Measurements from ENCODE around the gene DENND2C. TPM values are rescaled to one million over a fixed set of nuclear protein-coding genes. Genes with fewer than 3 reads are reported as not detected.
"Not testable (repeated sequence)": the region's sequence is repeated elsewhere in the genome, so short reads cannot be mapped to it uniquely, and the experiment has no call there.

Gene DENND2C
- total RNA-seq, 2 experiments from 2014 or later = 0.50 to 0.91 TPM

- Mint-ChIP-seq H3K27me3 (peaks cover 9% of the 10 kb centered on the region), H3K4me3 (no peak overlapping the region), H3K9me3 (no peaks in the 10 kb centered on the region), H3K27ac (no peak overlapping the region), H3K4me1 (no peaks in the 10 kb centered on the region), H3K36me3 (no peaks in the 10 kb centered on the region)
- no peak for DNase-seq
Measured at GRCh38 chr1:114595602-114596001, 74.2 kb downstream of the DENND2C start.

- no peaks in the 10 kb centered on the region for H3K4me1 Mint-ChIP-seq
- DNase-seq = no peak
- H3K27ac Mint-ChIP-seq = no peak overlapping the region
- H3K9me3 Mint-ChIP-seq = no peaks in the 10 kb centered on the region
- peaks cover 9% of the 10 kb centered on the region for H3K27me3 Mint-ChIP-seq
- H3K4me3 Mint-ChIP-seq = no peak overlapping the region
- H3K36me3 Mint-ChIP-seq = no peaks in the 10 kb centered on the region
Measured at GRCh38 chr1:114594046-114594445, 75.8 kb downstream of the DENND2C start.

- Mint-ChIP-seq H3K9me3 (no peaks in the 10 kb centered on the region), H3K27me3 (peaks cover 3% of the 10 kb centered on the region), H3K4me1 (no peaks in the 10 kb centered on the region), H3K27ac (no peak overlapping the region), H3K36me3 (no peaks in the 10 kb centered on the region), H3K4me3 (no peak overlapping the region)
- no peak for DNase-seq
Measured at GRCh38 chr1:114589122-114589521, 80.7 kb downstream of the DENND2C start.

- H3K4me1 Mint-ChIP-seq = no peaks in the 10 kb centered on the region
- no peak overlapping the region for H3K4me3 Mint-ChIP-seq
- no peak overlapping the region for H3K27ac Mint-ChIP-seq
- peaks cover 3% of the 10 kb centered on the region for H3K27me3 Mint-ChIP-seq
- no peaks in the 10 kb centered on the region for H3K9me3 Mint-ChIP-seq
- no peak for DNase-seq
- H3K36me3 Mint-ChIP-seq = peaks cover 2% of the 10 kb centered on the region
Measured at GRCh38 chr1:114588196-114588689, 81.6 kb downstream of the DENND2C start.

DNA sequence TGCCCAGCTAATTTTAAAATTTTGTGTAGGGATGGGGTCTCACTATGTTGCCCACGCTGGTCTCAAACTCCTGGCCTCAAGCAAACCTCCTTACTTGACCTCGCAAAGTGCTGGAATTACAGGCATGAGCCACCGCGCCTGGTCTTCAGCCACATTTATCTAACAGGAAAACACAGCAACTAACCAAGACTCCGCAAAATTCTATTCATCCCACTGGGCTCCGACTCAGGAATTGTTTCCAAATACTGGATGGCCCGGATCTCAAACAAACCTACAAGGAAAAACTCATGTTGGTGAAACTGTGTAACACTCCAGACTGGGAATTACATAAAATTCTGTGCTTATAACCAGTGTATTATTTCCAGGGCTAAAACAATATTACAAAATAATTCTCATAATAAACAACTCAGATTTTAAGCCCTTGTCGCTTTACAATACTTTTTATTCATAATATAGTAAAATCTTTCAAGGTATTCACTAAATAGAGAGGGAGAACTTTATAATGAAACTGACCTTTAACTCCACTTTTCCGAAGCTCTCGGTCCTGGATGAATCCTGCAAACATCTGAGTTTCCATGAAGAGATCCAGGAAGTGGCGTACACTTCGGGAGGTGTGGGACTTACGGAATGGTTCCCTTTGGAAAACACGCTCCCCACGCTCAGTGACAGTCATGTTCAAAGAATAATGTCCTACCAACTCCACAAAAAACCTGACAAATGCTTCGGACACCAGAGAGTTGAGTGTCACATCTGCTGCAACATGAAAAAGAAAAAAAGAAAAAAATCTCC is 82.5 kb downstream of the DENND2C start:
- Mint-ChIP-seq H3K27me3 (peaks cover 3% of the 10 kb centered on the region), H3K9me3 (no peaks in the 10 kb centered on the region)

DNA sequence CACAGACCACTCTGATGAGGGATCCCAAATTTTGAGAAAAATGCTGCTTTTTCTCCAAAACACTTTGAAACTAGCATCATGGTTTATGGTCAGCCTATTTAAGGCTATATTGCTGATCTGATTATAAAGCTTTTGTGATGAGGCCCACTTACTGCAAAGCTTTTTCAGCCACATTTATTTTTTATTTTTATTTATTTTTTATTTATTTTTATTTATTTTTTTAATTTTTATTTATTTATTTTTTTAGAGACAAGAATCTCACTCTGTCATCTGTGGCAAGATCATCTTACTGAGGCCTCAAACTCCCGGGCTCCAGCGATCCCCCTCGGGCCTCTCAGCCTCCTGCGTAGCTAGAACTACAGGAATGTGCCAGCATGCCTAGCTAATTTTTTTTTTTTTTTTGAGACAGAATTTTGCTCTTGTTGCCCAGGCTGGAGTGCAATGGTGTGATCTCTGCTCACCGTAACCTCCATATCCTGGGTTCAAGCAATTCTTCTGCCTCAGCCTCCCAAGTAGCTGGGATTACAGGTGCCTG is 83.3 kb downstream of the DENND2C start:
- Mint-ChIP-seq H3K9me3 (no peaks in the 10 kb centered on the region), H3K4me1 (peaks cover 7% of the 10 kb centered on the region), H3K27ac (no peak overlapping the region), H3K27me3 (peaks cover 3% of the 10 kb centered on the region), H3K36me3 (peaks cover 4% of the 10 kb centered on the region), H3K4me3 (no peak overlapping the region)
- DNase-seq = no peak

More for the DNA sequence above, 82.5 kb downstream of the DENND2C start:
- Mint-ChIP-seq H3K27ac (no peak overlapping the region), H3K36me3 (peaks cover 4% of the 10 kb centered on the region), H3K4me3 (no peak overlapping the region), H3K4me1 (no peaks in the 10 kb centered on the region)
- no peak for DNase-seq

- no peak for DNase-seq
- no peak overlapping the region for H3K27ac Mint-ChIP-seq
- no peak overlapping the region for H3K4me3 Mint-ChIP-seq
- H3K27me3 Mint-ChIP-seq = no peaks in the 10 kb centered on the region
- peaks cover 4% of the 10 kb centered on the region for H3K36me3 Mint-ChIP-seq
- H3K4me1 Mint-ChIP-seq = peaks cover 7% of the 10 kb centered on the region
- H3K9me3 Mint-ChIP-seq = no peaks in the 10 kb centered on the region
Measured at GRCh38 chr1:114585231-114585630, 84.6 kb downstream of the DENND2C start.

DNA sequence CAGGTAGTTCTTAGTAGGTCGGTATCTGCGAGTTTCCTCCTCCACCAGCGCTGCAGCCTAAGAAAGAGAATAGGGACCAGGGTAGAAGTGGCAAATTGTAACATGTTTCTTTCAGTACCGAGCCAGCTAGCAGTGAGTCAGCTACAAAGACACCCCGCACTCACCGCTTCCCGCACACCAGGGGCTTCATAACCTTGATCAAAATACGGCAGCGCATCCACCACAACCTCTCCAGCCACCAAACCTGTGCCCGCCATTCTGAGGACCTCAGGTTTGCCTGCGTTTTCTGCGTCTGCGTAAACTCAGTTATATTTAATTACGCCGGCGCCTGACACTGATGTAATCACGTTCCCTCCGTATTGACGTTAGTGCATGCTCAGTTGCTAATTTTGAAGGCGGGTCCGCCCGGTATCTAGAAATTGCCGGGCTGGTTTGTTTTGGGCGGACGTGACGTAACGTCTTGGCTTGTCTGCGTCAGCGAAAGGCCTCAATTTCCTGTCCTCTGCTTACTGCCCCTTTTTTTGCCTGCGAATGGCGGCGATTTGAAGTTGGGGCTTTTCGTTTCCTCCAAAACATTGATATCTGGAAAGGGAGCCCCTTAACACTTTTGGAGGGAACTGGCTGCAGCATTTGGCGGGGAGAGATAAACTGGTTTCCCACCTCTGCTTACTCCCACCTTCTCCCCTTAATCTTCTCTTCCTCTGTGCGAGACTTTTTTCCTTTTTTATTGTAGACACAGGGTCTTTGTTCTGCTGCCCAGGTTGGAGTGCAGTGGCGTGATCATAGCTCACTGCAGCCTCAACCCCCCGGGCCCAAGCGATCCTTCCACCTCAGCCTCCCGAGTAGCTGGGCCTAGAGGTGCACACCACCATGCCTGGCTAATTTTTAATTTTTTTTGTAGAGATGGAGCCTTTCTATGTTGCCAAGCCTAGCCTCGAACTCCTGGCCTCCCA is 88.2 kb downstream of the DENND2C start, which contains the start of gene BCAS2:
BCAS2 (minus strand) TSS at position 281 of the 953 bp plus-strand sequence; CDS start at position 257, 24 bp downstream.
- DNase-seq = peak; percentile 91
- Mint-ChIP-seq H3K4me3 (peak within 1 kb of the TSS; percentile 97), H3K36me3 (peaks cover 26% of the 10 kb centered on the region), H3K27me3 (no peaks in the 10 kb centered on the region), H3K9me3 (no peaks in the 10 kb centered on the region), H3K27ac (peak within 1 kb of the TSS; percentile 97), H3K4me1 (peaks cover 18% of the 10 kb centered on the region)

- Mint-ChIP-seq H3K27ac (no peak overlapping the region), H3K9me3 (no peaks in the 10 kb centered on the region), H3K4me3 (no peak overlapping the region), H3K27me3 (no peaks in the 10 kb centered on the region), H3K4me1 (peaks cover 10% of the 10 kb centered on the region), H3K36me3 (peaks cover 33% of the 10 kb centered on the region)
- no peak for DNase-seq
Measured at GRCh38 chr1:114574365-114574764, 95.5 kb downstream of the DENND2C start.

DNA sequence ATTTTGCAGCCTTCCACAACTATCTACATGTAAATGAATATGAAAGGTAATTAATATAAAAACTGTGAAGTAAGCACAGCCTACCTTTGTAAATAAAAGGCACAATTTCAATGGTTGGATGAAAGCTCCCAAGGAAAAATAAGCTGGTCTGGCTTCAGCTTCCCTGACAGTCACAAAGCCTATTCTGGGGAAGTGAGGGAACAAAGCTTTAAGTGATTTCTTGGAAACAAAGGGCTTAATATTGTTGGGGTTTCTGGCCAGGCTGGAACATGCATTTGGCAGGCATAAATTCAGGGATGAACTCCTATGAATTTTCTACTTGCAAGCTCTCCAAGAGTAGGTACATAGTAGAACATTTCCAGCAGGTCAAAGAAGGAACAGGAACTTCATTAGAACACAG is 105.7 kb downstream of the DENND2C start:
- H3K27me3 Mint-ChIP-seq = no peaks in the 10 kb centered on the region
- peaks cover 9% of the 10 kb centered on the region for H3K9me3 Mint-ChIP-seq
- H3K4me3 Mint-ChIP-seq = no peak overlapping the region
- DNase-seq = no peak
- peaks cover 53% of the 10 kb centered on the region for H3K36me3 Mint-ChIP-seq
- peaks cover 3% of the 10 kb centered on the region for H3K4me1 Mint-ChIP-seq
- no peak overlapping the region for H3K27ac Mint-ChIP-seq

DNA sequence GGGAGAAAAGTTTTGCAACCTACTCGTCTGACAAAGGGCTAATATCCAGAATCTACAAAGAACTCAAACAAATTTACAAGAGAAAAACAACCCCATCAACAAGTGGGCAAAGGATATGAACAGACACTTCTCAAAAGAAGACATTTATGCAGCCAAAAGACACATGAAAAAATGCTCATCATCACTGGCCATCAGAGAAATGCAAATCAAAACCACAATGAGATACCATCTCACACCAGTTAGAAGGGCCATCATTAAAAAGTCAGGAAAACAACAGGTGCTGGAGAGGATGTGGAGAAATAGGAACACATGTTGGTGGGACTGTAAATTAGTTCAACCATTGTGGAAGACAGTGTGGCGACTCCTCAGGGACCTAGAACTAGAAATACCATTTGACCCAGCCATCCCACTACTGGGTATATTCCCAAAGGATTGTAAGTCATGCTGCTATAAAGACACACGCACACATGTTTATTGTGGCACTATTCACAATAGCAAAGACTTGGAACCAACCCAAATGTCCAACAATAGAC is 106.8 kb downstream of the DENND2C start:
- not testable (repeated sequence) for H3K4me3 Mint-ChIP-seq, H3K4me1 Mint-ChIP-seq, H3K27me3 Mint-ChIP-seq, H3K27ac Mint-ChIP-seq, DNase-seq, H3K9me3 Mint-ChIP-seq
- peaks cover 52% of the 10 kb centered on the region for H3K36me3 Mint-ChIP-seq

- Mint-ChIP-seq H3K4me3 (no peak overlapping the region), H3K27ac (no peak overlapping the region), H3K9me3 (peaks cover 9% of the 10 kb centered on the region), H3K4me1 (peaks cover 3% of the 10 kb centered on the region), H3K36me3 (peaks cover 38% of the 10 kb centered on the region), H3K27me3 (no peaks in the 10 kb centered on the region)
- no peak for DNase-seq
Measured at GRCh38 chr1:114561333-114561732, 108.5 kb downstream of the DENND2C start.

GRCh38 chr1:114559356-114559755 is 110.5 kb downstream of the DENND2C start:
- Mint-ChIP-seq H3K27me3 (no peaks in the 10 kb centered on the region), H3K27ac (no peak overlapping the region), H3K9me3 (peaks cover 3% of the 10 kb centered on the region), H3K4me1 (peaks cover 3% of the 10 kb centered on the region), H3K4me3 (no peak overlapping the region), H3K36me3 (peaks cover 19% of the 10 kb centered on the region)
- no peak for DNase-seq

GRCh38 chr1:114558544-114558943 is 111.3 kb downstream of the DENND2C start:
- Mint-ChIP-seq H3K4me3 (no peak overlapping the region), H3K4me1 (peaks cover 3% of the 10 kb centered on the region), H3K36me3 (peaks cover 12% of the 10 kb centered on the region), H3K9me3 (peaks cover 3% of the 10 kb centered on the region), H3K27me3 (no peaks in the 10 kb centered on the region), H3K27ac (no peak overlapping the region)
- no peak for DNase-seq

- no peak overlapping the region for H3K4me3 Mint-ChIP-seq
- no peak overlapping the region for H3K27ac Mint-ChIP-seq
- no peaks in the 10 kb centered on the region for H3K4me1 Mint-ChIP-seq
- H3K27me3 Mint-ChIP-seq = peaks cover 4% of the 10 kb centered on the region
- no peak for DNase-seq
- no peaks in the 10 kb centered on the region for H3K36me3 Mint-ChIP-seq
- no peaks in the 10 kb centered on the region for H3K9me3 Mint-ChIP-seq
Measured at GRCh38 chr1:114554577-114554976, 115.3 kb downstream of the DENND2C start.
